GM21360 (cell line): ENCODE data around the gene TRPM7.
A peak's percentile ranks its signal among the peaks of the same experiment; 100 is the strongest.
"Not testable (repeated sequence)": the region's sequence is repeated elsewhere in the genome, so short reads cannot be mapped to it uniquely, and the experiment has no call there.

Source experiments
- ATAC-seq: cut with Tn5 transposase; IDR thresholded peaks from one replicate; pipeline ENCODE4 v1.9.1; 2021; ENCODE audit warnings: mild to moderate bottlenecking, moderate library complexity; ENCODE audit not compliant: unreplicated experiment

The TRPM7 gene, protein sequence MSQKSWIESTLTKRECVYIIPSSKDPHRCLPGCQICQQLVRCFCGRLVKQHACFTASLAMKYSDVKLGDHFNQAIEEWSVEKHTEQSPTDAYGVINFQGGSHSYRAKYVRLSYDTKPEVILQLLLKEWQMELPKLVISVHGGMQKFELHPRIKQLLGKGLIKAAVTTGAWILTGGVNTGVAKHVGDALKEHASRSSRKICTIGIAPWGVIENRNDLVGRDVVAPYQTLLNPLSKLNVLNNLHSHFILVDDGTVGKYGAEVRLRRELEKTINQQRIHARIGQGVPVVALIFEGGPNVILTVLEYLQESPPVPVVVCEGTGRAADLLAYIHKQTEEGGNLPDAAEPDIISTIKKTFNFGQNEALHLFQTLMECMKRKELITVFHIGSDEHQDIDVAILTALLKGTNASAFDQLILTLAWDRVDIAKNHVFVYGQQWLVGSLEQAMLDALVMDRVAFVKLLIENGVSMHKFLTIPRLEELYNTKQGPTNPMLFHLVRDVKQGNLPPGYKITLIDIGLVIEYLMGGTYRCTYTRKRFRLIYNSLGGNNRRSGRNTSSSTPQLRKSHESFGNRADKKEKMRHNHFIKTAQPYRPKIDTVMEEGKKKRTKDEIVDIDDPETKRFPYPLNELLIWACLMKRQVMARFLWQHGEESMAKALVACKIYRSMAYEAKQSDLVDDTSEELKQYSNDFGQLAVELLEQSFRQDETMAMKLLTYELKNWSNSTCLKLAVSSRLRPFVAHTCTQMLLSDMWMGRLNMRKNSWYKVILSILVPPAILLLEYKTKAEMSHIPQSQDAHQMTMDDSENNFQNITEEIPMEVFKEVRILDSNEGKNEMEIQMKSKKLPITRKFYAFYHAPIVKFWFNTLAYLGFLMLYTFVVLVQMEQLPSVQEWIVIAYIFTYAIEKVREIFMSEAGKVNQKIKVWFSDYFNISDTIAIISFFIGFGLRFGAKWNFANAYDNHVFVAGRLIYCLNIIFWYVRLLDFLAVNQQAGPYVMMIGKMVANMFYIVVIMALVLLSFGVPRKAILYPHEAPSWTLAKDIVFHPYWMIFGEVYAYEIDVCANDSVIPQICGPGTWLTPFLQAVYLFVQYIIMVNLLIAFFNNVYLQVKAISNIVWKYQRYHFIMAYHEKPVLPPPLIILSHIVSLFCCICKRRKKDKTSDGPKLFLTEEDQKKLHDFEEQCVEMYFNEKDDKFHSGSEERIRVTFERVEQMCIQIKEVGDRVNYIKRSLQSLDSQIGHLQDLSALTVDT (N-terminal part only)

DNA sequence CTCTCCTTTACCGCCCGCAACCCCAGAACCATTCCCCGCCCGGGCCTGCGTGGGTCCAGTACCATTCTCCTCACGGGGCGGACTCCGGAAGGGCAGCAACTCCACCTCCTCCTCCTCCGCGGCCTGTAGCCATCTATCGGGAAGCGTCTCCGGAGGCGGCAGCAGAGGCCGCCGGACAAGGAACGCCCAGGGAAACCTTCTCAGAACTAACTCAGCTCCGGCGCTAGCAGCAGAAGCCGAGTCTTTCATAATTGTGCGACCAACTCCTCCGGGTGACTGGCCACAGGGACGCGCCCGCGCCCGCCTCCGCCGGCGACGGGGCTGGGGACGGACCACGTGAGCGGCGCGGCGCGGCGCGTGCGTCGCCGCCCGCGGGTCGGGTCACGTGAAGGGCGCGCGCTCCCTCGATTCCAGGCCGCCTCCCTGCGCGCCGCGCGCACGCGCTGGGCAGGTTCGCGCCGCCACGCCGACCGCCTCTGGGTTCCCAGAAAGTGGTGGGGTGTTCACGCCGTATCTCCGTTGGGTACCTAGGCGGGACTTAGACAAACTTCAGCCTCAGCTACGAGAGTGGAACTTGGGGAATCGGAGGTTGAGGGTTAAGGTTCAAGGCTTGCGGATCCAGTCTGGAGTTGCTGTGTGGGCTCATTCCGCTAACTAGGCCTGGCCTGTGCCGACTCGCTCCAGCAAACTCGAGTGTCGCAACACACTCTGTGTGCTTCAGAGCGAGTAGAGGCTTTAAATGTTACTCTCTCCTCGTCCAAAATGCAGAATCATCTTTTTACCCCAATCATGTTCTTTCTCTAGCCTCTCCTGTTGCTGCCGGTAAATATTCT is at the start of gene TRPM7:
Gene TRPM7 (minus strand): TSS at position 329 of the 833 bp plus-strand sequence. CDS start 264 bp downstream, at position 65.
- peak; percentile 76 for ATAC-seq

DNA sequence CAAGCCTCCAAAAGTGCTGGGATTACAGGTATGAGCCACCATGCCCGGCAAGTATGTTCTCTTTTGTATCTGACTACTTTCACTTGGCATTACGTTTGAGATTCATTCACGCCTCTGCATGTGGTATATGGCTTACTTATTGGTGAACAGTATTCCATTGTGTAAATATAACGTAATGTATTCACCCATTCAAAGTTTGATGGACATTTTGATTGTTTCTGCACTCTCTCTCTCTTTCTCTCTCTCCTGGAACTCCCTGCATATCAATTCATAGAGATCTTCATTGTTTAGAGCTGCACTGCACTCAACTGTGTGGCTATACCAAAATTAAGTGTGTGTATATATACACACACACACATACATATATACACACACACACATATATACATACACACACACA is 48.6 kb upstream of the TRPM7 start:
- ATAC-seq: no peak

DNA sequence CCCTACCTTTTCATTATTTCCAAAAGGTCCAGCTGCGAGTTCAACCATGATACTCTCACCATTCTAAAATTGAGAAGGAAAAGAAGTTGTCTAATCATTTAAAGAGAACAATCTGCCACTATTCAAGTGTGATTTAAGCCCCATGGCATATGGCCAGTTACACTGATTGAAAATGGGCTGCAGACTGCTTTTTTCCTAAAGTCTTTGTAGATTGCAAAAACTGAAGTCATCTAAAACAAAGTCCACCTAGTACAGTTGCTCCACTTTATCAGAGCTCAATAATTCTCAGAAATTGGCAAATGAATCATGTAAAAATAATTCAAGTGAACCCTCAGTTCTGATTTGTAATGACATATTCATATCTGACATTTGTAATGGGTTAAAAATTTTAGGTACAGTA is 39.7 kb upstream of the TRPM7 start:
- no peak for ATAC-seq

DNA sequence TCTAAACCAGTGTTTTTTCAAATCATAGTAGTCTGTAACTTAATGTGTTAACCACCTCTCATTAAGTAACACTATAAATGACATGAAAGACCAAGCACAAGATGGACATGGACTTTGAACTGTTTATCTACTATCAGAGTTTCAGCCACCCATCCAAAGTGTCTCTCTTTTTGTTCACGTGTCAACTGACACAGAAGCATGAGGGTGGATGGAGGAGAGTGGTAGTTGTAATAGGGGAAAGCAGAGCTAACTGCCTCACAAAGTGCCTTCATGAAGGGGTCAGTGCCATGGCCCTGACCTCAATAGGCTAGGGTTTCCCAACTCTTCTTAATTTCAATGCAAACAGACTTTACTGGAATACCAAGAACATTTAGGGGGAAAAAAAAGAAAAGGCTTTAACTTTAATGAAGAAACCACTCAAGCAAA is 32.1 kb upstream of the TRPM7 start:
- ATAC-seq: no peak

DNA sequence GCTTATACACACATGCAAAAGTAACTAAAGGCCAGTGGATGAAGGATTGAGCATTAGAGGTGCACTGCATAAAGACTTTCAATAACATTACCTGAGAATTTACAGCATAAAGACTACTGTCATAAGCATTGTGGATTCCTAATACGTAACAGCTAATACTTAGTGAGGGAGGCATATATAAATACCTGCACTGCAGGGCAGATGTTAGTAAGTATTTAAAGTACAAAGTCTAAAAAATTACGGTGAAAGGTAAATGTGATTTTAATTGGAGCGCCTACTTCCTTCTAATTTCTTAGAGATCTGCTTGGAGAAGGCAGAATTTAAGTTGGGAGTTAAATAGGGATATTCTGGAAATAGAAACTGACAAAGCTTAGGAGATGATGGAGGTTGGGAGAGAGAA is 25.4 kb upstream of the TRPM7 start:
- ATAC-seq: no peak

DNA sequence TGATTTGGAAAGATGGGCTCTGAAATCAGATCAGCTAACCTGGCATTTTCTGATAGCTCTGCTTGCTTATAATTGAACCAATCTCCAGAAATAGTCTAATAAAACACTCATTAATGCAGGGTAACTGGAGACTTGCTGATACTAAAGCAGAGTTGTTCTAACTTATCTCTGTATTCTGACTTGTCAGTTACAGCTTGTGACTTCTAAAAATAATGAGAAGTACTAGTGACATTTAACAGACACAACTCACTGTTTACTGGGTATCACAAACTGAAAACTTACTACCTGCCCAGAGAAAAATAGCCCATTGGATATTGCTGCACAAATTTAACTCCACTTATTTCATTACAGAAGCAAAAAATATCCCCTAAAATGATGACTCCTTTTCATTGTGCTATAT is 24.0 kb upstream of the TRPM7 start:
- ATAC-seq: no peak

DNA sequence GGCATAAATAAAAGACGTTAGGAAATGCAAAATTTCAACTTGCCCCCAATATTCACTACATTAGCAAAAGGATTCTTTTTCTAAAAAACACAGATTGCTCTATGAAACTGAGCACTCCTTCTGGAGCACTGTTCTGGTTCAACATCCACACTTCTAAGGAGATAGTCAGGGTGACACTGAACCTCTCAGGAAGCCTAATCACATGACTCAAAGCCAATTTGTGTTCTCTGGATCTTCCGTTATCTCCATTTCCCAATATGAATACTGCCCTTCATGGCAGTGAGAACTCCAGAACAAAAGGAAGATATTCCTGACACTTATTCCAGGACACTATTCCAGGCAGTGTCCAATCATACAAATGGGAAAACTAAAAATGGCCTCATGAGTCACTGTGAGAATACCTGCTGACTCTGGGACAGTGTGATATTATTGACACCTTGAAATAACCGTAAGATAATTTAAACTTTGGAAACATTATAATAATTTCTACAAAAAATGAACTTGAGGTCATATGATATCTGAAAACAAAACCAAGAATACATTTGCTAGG is 21.4 kb upstream of the TRPM7 start:
- ATAC-seq: no peak

DNA sequence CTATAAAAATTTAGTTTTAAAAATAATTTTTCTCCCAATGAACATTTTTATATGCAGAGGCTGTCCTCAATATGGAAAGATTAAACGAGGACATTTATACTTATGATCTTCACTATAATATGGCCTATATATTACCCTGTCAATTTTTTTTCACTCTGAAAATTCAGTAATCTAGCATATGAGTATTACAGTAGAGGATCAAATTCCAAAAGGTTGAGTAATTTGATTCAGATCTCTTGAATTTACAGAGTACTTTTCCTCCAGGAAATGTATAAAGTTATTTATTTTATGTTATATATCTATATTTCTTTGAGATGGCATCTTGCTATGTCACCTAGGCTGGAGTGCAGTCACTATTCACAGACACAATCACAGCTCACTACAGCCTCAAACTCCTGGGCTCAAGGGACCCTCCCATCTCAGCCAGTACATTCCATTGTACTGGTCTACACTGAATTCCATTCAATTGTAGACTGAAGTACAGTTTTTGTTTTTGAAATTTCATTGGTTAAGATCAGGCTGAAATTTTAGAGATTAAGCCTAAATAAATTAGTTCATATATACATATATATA is 16.3 kb upstream of the TRPM7 start:
- ATAC-seq: no peak

DNA sequence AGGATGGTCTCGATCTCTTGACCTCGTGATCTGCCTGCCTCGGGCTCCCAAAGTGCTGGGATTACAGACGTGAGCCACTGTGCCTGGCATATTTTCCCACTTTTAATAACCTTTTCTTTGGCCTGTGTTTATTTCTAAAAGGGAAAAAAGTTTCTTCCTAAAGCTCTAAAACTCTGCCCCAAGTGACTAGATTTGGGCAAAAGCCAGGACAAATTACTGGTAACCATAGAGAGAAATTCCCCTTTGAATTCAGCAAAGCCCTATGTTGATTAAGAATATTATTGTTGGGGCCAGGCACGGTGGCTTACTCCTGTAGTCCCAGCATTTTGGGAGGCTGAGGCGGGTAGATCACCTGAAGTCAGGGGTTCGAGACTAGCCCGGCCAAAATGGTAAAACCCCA is 11.5 kb upstream of the TRPM7 start:
- ATAC-seq: no peak

DNA sequence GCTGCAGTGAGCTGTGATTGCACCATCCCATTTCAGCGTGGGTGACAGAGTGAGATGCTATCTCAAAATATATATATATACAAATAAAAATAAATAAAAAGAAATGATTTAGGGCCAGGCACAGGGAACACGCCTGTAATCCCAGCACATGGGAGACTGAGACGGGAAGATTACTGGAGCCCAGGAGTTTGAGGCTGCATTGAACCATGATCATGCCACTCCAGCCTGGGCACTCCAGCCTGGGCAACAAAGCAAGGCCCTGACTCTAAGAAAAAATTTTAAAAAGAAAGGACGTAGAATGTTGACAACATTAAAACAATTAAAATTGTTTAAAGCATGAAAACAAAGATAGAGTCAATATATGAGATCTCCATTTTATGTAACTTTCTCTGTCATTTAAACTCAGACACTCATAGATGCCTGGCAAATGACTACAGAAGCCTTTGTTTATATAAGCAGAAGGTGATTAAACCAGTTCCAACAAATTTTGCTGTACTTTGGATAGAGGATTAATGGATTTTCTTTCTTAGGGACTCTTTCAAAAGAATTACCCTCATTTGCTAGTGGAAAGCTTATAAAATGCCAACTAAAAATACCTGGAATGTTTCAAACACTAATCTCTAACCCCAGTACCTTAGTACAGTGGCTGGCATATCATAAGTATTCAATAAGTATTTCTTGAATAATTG is 10.7 kb upstream of the TRPM7 start:
- ATAC-seq: no peak

DNA sequence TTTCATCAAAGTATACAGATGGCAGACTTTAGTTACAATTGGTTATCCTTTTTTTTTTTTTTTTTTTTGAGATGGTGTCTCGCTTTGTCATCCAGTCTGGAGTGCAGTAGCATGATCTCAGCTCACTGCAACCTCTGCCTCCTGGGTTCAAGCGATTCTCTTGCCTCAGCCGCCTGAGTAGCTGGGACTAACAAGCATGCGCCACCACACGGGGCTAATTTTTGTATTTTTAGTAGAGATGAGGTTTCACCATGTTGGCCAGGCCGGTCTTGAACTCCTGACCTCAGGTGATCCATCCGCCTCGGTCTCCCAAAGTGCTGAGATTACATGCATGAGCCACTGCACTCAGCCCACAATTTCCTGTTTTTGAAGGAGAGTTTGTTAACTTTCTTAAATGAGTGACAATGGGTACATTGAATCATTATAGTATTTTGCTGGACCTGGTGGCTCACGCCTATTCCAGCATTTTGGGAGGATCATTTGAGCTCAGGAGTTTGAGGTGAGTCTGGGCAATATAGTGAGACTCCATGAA is 8.1 kb upstream of the TRPM7 start:
- not testable (repeated sequence) for ATAC-seq

DNA sequence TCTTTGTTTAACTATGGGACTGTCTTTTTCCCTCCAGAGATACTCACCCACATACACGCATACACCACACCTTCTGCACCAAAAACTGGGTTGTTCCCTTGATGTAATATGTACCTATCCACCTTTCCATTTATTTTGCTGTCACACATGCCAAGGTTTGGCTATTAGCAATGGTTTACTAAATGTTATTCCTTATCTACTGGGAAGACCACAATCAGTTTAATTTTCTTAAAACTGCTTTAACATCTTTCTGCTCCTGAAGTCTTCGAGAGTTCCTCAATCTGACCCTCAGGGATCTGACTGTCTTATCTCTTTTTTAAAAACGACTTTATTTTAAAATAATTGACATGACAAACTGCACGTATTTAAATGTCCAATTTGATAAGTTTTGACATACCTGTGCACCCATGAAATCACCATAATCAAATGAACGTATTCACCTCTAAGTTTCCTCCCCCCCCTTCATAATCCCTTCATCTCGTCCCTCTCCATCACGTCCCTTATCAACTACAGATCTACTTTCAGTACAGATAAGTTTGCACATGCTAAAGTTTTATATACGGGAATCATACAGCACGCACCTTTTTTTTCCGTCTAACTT is 805 bp upstream of the TRPM7 start:
- ATAC-seq: peak; percentile 0

DNA sequence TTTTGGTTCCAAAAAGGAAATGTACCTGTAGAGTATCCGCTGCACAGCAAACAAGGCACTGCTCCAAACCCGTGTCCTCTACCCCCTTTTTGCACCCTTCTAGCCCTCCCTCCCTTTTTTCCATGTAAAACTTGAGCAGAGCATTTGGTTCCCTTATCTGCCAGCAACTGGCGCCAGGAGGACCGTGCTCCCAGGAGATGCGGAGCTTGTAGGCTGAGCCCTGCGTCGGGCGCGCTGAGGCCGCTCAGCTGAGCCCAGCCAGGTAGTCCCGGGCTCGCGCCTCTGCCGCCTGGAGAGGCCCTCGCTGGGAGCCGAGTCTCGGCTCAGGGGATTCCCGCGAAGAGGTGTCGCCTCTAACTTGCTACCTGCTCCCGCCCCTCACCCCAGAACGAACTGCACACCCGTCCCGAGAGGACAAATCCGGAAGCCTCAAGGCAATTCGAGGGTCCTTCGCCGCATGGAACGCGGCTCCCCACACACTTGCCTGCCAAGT is 575 bp downstream of the TRPM7 start:
- peak; percentile 59 for ATAC-seq

DNA sequence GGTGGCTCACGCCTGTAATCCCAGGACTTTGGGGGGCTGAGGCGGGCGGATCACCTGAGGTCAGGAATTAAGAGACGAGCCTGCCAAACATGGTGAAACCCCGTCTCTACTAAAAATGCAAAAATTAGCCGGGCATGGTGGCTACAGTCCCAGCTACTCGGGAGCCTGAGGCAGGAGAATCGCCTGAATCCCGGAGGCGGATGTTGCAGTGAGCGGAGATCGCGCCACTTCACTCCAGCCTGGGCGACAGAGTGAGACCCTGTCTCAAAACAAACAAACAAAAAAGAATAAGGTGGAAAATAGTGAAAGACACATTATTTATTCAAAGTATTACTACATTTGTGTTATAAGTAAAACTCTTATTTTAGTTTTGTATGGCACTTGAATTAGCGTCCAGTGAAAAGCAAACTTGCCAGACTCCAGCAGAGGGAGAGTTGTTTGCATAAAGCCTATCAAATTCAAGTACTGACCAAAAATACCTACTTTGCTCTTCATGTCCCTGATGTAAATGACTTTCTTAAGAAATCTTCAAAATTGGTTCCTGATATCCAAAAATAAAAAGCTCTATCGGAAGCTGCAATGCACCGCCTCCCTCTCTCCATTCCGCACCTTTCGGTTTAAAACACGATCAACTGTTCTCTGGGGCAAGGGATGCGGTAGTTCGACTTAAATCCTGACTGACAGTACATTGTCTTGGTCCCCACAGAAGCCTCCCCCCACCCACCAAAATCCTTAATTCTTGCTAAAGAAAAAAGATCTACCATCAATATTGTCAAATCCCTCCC is 1.2 kb downstream of the TRPM7 start:
- ATAC-seq: no peak

DNA sequence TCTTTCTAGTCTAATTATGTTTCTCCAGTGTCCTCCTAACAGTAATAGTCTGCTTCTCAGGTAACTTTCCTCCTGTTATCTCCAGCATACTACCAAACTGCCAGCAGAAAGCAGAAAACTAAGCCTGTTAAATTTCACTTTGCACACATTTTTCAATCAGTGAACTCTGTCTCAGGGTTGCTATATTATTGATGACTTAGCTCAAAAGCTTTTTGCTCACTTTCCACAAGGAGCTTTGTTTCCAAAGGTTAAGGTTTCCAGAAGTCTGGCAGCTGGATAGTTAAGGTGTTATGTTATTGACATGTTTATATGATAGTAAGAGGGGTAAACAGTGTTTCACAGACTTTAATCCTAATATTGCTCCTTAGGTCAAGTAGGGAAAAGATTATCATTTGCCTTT is 5.1 kb downstream of the TRPM7 start:
- ATAC-seq: no peak

DNA sequence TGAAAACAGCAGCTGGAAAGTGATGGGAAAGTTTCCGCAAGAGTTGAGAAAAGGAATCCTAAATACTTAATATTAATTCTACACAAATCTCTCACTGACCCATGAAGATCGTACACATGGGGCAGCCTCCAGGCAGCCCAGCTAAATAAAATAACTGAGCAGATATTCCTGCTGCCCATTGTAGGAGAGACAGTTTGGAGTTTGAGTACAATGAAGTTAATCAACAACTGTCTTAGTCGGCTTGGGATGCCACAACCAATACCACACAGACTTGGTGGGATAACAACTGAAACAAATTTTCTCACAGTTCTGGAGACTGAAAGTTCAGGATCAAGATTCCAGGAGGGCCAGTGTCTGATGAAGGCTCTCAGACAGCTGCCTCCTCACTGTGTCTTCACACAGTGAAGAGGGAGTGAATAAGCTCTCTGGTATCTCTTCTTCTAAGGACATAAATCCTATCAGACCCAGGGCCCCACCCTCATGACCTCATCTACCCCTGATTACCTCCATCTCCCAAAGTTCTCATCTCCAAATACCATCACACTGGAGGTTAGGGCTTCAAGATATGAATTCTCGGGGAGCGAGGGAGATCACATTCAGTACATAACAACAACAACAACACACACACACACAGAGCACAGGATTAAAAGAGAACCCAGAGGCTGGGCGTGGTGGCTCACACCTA is 9.7 kb downstream of the TRPM7 start:
- no peak for ATAC-seq
